ENCODE data around the gene COQ9.

COQ9 gene

DNA sequence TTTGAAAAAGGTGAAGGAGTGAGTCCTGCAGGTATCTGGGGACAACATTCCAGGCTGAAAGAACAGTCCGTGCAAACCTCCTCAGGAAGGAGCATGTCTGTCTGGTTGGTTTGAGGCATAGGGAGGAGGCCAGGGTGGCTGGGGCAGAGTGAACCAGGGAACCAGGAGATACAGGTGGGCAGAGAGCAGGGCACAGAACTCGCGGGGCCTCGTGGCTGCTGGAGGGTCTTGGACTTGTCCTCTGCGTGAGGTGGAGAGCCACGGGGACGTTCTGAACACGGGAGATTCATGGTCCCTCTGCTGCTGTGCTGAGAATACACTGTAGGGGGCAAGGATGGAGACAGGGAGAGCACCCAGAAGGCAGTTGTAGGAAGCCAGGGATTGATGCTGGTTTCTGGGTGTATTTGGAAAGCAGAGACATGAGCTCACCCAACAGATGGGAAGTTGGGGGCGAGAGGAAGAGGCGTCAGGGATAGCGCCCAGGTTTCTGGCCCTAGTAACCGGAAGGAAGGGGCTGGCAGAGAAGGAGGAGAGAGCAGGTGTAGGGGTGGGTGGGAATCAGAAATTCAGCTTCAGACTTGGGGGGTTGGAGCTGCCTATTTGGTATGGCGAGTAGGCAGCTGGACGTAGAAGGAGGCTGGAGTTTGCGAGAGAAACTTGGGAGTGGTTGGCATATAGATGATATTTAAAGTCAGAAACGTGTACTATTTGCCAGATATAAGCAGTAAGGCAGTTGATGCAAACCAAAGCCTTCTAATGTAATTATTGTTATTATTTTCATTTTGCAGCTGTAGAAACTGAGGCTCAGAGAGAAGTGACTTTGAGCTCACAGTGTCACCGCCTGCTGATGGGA lies 43.1 kb upstream of the COQ9 start, which contains the start of gene CCL17:
Gene CCL17 (plus strand): TSS at position 803 of the 853 bp plus-strand sequence. CDS start 9,166 bp downstream, outside the sequence.
- TF ChIP-seq ARNTL (CRISPR knock-in tag; IDR thresholded peaks at IDR 0.05; ENCODE audit: borderline replicate concordance, low read depth) (no peak), CSDC2 (CRISPR knock-in tag; IDR thresholded peaks at IDR 0.05) (no peak), GLIS3 (CRISPR knock-in tag; IDR thresholded peaks at IDR 0.05) (no peak), ZNF8 (CRISPR knock-in tag; IDR thresholded peaks at IDR 0.05) (no peak), BACH2 (CRISPR knock-in tag; IDR thresholded peaks at IDR 0.05; ENCODE audit: borderline replicate concordance) (no peak)
- TF ChIP-seq, protein P1, sequence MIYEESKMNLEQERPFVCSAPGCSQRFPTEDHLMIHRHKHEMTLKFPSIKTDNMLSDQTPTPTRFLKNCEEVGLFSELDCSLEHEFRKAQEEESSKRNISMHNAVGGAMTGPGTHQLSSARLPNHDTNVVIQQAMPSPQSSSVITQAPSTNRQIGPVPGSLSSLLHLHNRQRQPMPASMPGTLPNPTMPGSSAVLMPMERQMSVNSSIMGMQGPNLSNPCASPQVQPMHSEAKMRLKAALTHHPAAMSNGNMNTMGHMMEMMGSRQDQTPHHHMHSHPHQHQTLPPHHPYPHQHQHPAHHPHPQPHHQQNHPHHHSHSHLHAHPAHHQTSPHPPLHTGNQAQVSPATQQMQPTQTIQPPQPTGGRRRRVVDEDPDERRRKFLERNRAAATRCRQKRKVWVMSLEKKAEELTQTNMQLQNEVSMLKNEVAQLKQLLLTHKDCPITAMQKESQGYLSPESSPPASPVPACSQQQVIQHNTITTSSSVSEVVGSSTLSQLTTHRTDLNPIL (CRISPR knock-in tag; IDR thresholded peaks at IDR 0.05; ENCODE audit: low read depth) = no peak
- ATAC-seq = no peak

DNA sequence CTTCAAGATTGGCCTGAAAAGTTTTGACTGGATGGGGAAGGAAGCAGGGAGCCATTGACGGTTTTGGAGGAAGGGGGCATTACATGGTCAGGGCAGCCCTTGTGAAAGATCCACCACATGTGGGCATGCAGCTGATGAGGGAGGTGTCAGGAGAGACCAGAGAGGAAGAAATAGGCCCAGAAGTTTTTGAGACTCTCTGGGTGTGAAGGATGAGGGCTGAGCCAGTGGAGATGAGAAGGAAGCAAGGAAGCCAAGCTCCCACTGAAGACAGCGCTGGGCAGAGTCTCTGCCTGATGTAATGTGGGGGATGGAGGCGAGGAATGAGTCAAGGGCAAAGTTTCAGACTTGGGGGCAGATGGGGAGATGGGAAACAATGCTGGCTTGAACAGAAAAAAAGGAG lies 42.2 kb upstream of the COQ9 start:
- no peak for ATAC-seq
- TF ChIP-seq, protein P1 (CRISPR knock-in tag; IDR thresholded peaks at IDR 0.05; ENCODE audit: low read depth) = no peak
- TF ChIP-seq ZFP3 (CRISPR knock-in tag; IDR thresholded peaks at IDR 0.05) = no peak
- TF ChIP-seq, protein P2, sequence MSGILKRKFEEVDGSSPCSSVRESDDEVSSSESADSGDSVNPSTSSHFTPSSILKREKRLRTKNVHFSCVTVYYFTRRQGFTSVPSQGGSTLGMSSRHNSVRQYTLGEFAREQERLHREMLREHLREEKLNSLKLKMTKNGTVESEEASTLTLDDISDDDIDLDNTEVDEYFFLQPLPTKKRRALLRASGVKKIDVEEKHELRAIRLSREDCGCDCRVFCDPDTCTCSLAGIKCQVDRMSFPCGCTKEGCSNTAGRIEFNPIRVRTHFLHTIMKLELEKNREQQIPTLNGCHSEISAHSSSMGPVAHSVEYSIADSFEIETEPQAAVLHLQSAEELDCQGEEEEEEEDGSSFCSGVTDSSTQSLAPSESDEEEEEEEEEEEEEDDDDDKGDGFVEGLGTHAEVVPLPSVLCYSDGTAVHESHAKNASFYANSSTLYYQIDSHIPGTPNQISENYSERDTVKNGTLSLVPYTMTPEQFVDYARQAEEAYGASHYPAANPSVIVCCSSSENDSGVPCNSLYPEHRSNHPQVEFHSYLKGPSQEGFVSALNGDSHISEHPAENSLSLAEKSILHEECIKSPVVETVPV (CRISPR knock-in tag; IDR thresholded peaks at IDR 0.05) = no peak
- no peak for TF ChIP-seq ESRRG (CRISPR knock-in tag; IDR thresholded peaks at IDR 0.05)
- TF ChIP-seq RARB (CRISPR knock-in tag; IDR thresholded peaks at IDR 0.05) = no peak
- no peak for TF ChIP-seq ARNTL (CRISPR knock-in tag; IDR thresholded peaks at IDR 0.05; ENCODE audit: borderline replicate concordance, low read depth)
- no peak for TF ChIP-seq ZC3H10 (CRISPR knock-in tag; IDR thresholded peaks at IDR 0.05)
- no peak for TF ChIP-seq TSHZ2 (CRISPR knock-in tag; IDR thresholded peaks at IDR 0.05)
- no peak for TF ChIP-seq CSDC2 (CRISPR knock-in tag; IDR thresholded peaks at IDR 0.05)
- TF ChIP-seq PPARA (CRISPR knock-in tag; IDR thresholded peaks at IDR 0.05; ENCODE audit: borderline replicate concordance) = no peak
- no peak for TF ChIP-seq BACH2 (CRISPR knock-in tag; IDR thresholded peaks at IDR 0.05; ENCODE audit: borderline replicate concordance)
- no peak for TF ChIP-seq ISL1 (CRISPR knock-in tag; IDR thresholded peaks at IDR 0.05)
- TF ChIP-seq ZFP30 (CRISPR knock-in tag; IDR thresholded peaks at IDR 0.05) = no peak
- no peak for TF ChIP-seq GLIS3 (CRISPR knock-in tag; IDR thresholded peaks at IDR 0.05)
- TF ChIP-seq TCF4 (CRISPR knock-in tag; IDR thresholded peaks at IDR 0.05; ENCODE audit: borderline replicate concordance) = no peak
- TF ChIP-seq POU6F1 (CRISPR knock-in tag; IDR thresholded peaks at IDR 0.05; ENCODE audit: borderline replicate concordance, low read depth) = no peak
- no peak for TF ChIP-seq SNAI2 (CRISPR knock-in tag; IDR thresholded peaks at IDR 0.05)

DNA sequence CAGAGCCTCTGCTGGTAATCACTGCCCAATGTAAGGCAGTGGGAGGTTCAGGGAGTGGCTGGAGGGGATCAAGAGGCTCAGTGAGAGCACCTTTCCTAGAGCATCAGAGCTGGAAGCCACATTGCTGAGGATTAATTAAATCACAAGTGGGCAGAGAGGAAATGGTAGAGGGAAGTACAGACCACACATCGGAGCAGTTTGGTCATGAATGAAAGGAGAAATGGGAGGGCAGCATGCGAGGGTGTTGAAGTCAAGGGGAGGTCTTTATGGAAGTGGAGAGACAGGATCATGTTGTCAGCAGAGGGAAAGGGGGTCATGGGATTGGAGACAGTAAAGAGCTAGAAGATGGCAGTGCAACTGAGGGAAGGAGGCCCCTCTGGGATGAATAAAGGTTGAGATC lies 40.4 kb upstream of the COQ9 start:
- TF ChIP-seq RARB (CRISPR knock-in tag; IDR thresholded peaks at IDR 0.05) (no peak), TSHZ2 (CRISPR knock-in tag; IDR thresholded peaks at IDR 0.05) (no peak), ZFP30 (CRISPR knock-in tag; IDR thresholded peaks at IDR 0.05) (no peak), ARNTL (CRISPR knock-in tag; IDR thresholded peaks at IDR 0.05; ENCODE audit: borderline replicate concordance, low read depth) (no peak)
- ATAC-seq = no peak

All from SK-N-SH treated with all-trans-retinoic acid at 6 μM for 48 hours (cell line).